GM12872 (cell line): ENCODE measurements around the gene SELL.

ENCODE experiments used
- TF ChIP-seq, protein P1 (sequence below): IDR thresholded peaks from 3 replicates; pipeline ENCODE4 v1.5.1; 2011; ENCODE audit warnings: low read depth, mild to moderate bottlenecking, low read length, moderate library complexity; ENCODE audit not compliant: insufficient read depth

Gene SELL

GRCh38 chr1:169689395-169689794, 22.0 kb downstream of the SELL start:
- TF ChIP-seq, protein P1, sequence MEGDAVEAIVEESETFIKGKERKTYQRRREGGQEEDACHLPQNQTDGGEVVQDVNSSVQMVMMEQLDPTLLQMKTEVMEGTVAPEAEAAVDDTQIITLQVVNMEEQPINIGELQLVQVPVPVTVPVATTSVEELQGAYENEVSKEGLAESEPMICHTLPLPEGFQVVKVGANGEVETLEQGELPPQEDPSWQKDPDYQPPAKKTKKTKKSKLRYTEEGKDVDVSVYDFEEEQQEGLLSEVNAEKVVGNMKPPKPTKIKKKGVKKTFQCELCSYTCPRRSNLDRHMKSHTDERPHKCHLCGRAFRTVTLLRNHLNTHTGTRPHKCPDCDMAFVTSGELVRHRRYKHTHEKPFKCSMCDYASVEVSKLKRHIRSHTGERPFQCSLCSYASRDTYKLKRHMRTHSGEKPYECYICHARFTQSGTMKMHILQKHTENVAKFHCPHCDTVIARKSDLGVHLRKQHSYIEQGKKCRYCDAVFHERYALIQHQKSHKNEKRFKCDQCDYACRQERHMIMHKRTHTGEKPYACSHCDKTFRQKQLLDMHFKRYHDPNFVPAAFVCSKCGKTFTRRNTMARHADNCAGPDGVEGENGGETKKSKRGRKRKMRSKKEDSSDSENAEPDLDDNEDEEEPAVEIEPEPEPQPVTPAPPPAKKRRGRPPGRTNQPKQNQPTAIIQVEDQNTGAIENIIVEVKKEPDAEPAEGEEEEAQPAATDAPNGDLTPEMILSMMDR, result no peak

GRCh38 chr1:169683661-169684060, 27.8 kb downstream of the SELL start:
- TF ChIP-seq, protein P1, result no peak

GRCh38 chr1:169682071-169682470, 29.3 kb downstream of the SELL start:
- TF ChIP-seq, protein P1, result no peak

DNA sequence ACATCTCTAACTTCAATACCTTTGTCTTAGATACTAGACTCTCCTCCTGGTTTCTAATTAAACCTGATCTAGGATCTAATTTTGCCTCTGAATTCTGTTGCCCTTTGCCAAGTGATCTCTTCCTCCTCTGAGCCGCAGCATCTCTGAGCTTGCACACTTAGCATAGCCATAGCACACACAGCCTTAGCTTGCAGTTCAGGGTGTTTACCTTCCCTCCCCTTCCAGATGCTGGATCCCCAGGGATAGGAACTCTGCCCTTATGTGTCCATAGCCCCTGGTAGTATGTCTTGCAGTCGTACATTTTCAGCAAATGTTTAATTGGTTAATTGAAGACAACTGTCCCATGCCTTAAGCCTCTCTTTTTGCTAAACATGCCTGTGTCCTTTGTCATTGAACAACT, 30.3 kb downstream of the SELL start:
- TF ChIP-seq, protein P1, result no peak

DNA sequence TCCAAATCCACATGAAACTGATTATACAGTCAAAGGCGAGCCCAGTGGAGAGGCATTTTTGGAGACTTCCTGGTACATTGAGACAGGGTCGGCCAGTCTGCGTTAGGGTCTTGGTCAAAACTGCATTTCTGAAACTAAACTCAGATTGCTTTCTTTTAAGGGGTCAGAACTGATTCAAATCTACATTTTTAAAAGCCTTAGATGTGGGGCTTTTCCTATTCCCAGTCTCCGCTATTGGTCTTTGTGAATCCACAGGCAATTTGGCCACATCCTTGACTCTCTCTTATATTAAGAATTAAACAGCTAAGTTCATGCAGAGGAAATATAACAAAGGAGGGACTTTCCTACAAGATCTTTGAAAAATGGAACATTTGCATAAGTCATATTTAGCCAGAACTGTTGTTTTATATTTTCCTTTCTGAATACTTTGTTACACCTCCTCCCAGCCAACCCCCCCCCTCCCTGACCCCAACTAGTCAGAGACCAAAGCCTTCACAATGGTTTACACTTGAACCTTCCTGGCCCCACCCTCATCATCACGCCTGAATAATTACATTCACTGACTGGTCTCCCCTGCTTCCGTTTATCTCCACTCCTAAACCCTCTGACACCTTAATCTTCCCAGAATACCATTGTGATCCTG, 30.9 kb downstream of the SELL start:
- TF ChIP-seq, protein P1, result no peak

DNA sequence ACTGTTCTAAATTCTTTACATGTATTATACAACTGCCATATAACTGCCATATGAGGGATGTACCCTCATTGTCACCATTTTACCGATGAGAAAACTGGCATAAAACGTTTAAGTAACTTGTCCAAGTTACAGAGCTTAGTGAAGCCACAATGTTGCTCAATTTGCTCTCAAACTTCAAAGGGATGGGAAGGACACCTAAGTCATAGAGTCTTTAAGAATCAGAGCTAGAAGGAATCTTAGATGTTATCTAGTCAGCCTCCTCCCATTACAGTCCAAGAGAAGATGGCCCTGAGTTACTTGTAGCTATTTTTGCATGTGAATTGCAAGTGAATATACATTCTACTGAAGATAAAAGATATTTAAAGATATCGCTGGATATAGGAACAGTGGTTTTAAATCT, 31.7 kb downstream of the SELL start:
- TF ChIP-seq, protein P1, result no peak

GRCh38 chr1:169676001-169676400, 35.4 kb downstream of the SELL start:
- TF ChIP-seq, protein P1, result no peak
